GM10847 (cell line): Measurements from ENCODE around the gene GALC.

Source experiments
- POLR2A ChIP-seq: IDR thresholded peaks from 2 replicates; pipeline ENCODE4 v1.6.1; 2011; ENCODE audit not compliant: insufficient read length; ENCODE audit errors: extremely low read depth

The GALC gene

DNA sequence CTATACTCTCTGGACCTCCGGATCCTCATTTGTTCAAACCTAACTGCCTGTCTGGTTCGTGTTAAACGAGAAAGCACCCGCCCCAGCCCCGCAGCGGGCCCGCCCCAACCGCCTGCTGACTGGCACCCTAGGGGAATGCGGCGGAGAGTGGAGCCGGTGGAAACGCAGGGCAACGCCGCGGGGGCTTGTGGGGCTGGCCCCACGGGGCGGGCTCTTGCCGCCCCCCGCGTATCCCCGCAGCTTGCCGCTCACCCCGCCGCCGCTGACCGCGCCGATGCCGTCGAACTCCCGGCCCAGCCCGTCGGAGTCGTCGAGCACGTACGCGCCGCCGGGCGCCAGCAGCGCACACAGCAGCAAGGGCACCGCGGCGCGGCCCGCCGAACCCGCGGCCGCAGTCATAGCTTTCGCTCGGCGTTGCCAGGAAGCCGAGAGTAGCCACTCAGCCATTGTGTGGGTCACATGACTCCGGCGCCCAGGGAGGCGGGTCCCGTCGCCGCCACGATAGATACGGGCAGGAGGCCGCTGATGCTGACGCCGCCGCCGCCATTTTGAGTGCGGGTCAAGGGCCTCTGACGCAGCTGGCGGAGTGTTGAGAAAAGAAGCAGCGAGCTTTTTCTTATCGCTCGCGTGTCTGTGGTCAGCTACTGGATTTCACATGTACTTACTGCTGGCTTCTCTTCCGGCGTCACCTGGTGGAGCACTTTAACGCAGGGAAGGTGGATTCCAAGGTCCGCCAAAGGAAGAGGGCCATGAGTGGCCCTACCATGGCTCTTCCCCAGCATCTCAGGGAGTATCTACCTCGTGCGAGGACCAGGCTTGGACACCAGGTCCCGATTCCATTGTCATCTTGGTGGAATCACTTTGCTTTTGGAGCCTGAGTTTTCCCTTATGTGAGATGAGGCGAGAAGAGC lies at the start of gene GALC:
Gene GALC (minus strand): TSS at position 465 of the 911 bp plus-strand sequence. CDS start 18 bp downstream, at position 447.
- peak; percentile 59 for TF ChIP-seq POLR2A

DNA sequence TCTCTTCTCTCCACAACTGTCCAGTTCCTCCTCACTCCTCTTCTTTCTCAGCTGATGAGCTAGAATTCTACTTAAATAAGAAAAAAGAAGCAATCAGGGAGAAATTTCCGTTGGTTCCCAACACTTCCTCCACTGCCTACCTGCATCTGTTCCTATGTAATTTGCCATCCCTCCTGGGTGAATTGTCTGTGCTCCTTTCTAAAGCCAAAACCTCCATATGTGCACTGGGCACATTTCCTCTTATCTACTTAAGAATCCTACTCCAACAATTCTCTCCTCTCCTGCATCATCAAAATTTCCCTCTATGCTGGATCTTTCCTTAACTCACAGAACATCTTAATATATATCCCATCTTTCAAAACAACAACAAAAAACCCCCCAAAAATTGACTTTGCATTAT lies 47.2 kb upstream of the GALC start:
- no peak for TF ChIP-seq POLR2A

DNA sequence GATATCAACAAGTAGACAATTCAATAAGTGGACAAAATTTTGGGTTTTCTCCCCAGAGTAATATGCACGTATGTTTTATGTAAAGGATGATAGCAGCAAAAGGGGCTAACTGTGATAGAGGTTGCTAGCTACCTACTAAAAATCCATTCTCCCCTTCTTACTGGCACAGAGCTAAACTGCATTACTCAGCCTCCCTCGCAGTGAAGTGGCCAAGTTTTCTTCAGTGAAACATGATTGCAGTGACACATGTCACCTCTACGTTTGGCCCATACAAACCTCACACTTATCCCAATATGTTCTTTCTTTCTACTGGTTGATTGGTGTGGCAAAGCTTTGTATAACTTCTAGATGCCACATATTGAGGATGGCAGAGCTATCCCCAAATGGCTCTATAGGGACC lies 46.2 kb upstream of the GALC start:
- TF ChIP-seq POLR2A, result no peak

DNA sequence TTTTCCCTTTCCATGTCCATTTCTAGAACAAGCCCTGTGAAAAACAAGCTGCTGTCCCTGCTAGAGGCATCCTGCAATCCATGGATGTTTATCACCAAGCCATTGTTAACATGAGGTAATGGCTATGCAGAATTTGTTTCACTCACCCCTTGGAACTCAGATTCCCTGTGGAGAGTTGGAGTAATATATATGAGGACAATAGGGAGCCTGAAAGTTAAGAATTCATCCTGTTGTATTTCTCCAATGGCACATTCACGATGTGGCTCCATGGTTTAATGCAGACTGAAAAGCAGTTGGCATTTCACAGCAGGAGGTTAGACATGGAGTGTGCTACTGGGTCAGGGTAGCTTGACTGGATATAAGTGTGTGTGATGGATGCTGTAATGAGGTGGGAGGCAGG lies 44.3 kb upstream of the GALC start:
- TF ChIP-seq POLR2A, result no peak

- no peak for TF ChIP-seq POLR2A
These were observed 43.4 kb upstream of the GALC start for GRCh38 chr14:88036422-88036821.

DNA sequence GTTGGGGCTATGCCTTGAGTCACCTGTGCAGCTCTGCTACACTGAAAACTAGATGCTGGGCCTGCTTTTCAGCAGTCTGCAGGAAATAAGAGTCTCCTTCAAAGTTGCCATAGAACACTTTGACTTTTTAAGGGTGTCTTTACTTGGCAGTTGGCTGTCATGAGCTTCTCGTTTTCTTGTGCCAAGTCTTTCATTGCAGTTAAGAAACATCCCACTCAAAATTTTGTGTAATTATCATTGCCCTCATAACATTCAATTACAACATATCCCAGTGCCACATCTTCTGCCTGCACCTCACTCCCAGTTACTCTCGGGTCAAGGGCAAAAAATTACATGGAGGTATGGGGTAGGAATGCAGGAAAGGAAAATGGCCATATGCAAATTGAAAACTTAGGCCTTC lies 41.1 kb upstream of the GALC start:
- TF ChIP-seq POLR2A, result no peak

DNA sequence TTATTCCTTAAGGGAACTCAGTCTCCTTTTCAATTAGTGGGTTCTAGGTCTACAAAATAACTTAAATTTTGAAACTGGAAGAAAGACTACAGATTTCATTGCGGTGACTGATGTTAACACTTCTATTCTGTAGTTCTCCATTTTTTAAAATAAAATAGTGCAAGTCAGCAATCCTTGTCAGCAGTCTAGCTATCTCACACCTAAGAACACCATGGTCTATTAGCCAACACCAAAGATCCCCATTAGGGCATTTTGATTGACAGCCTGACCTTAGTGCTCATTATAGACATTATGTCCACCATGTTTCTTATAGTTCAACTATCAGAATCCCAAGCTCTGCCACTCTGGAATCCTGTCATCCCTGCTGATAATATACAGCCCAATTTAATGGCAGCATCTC lies 39.4 kb upstream of the GALC start:
- TF ChIP-seq POLR2A, result no peak

DNA sequence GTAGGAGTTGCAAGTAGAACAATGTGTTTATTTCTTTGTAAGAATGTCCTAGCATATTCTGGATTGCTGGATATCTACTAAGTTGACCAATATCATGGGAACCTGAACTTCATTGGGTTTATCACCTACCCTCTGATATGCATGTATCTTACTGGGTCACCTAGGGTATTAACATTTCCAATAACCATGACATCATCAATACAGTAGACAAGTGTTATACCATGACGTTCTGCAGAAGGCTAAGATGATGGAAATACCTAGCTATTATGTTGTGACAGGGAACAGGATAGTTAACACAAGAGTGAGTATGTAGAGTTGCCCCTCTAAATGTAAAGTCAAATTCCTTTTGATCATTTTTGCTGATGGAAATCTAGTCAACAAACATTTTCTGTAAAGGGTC lies 37.9 kb upstream of the GALC start:
- TF ChIP-seq POLR2A, result no peak

GRCh38 chr14:88030079-88030478 lies 37.1 kb upstream of the GALC start:
- no peak for TF ChIP-seq POLR2A

GRCh38 chr14:88029500-88029899 lies 36.5 kb upstream of the GALC start:
- no peak for TF ChIP-seq POLR2A

GRCh38 chr14:88026890-88027289 lies 33.9 kb upstream of the GALC start:
- TF ChIP-seq POLR2A, result no peak

DNA sequence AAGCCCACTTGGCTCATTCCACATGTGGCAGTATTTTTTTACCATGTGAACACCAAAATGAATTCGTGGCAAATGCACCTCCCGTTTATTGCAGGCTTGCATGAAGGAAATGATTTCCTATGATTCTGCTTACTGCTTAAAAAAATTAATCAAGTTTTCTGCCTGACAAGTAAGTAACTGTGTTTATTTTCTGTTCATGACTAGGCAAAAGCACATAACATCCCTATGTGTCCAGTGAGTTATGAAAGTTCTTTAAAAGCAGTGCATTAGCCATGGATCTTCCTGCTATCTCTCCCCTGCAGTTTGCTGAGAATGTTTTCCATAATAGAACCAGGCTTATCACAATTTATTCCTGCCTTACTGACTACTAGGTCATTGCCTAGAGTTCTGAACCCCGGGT lies 32.3 kb upstream of the GALC start:
- TF ChIP-seq POLR2A, result no peak

GRCh38 chr14:88023658-88024187 lies 30.7 kb upstream of the GALC start:
- TF ChIP-seq POLR2A, result no peak

- no peak for TF ChIP-seq POLR2A
These were observed 24.6 kb upstream of the GALC start for GRCh38 chr14:88017535-88017934.

- TF ChIP-seq POLR2A, result no peak
These were observed 23.8 kb upstream of the GALC start for GRCh38 chr14:88016768-88017167.

GRCh38 chr14:88013750-88014349 lies 20.9 kb upstream of the GALC start:
- no peak for TF ChIP-seq POLR2A
